ENCODE measurements around the gene AEN. TPM values are rescaled to one million over a fixed set of nuclear protein-coding genes. Genes with fewer than 3 reads are reported as not detected.
"Not testable (repeated sequence)": the region's sequence is repeated elsewhere in the genome, so short reads cannot be mapped to it uniquely, and the experiment has no call there.

Gene AEN
- total RNA-seq, 2 donors from 2014 or later = 12.2 to 24.3 TPM

DNA sequence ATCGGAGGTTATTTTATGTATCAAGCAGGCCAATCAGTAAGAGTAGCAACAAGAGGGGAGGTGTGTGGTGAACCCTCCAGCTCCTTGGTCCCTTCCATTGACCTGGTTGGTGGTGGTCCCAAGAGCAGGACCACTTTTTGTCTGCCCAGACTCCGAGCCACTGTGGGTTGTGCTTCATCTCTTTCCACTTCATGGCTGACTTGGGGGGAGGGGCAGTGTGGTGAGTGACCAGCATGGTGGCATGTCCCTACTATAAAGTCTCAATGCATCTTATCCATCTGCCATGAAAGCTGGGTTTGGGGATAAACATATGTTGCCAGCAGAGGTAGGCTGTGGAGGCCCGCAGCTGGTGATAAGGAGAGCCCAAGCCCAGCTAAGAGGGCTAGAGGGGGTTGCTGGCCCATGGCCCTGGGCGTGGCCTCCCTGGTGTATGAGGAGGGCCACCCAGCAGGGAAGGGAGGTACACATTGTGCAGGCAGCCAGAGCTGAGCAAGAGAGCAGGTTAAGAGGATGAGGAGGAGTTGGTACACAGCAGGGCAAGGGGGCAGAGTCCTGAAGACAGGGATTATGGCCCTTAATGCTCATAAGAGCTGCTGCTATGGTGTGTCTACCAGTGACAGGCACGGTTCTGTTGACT is 7.0 kb downstream of the AEN start:
- DNase-seq (ENCODE audit: low spot score) = peak; percentile 43
- intact Hi-C loops (cut with DNase I) = no loop called here

DNA sequence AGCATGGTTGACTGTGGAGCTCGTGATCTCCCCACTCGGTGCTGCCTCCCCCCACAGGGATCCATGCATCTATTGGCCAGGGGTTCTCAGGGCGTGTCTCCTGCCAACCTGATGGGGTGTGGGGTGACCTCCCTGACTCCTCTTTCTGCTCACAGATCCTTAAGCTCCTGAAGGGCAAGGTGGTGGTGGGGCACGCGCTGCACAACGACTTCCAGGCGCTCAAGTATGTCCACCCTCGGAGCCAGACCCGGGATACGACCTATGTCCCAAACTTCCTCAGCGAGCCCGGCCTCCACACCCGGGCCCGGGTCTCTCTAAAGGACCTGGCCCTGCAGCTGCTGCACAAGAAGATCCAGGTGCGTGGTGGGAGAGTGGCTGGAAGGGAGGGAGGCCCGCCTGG is 7.9 kb downstream of the AEN start:
- intact Hi-C loops (cut with DNase I) = no loop called here
- peak; percentile 60 for DNase-seq (ENCODE audit: low spot score)

DNA sequence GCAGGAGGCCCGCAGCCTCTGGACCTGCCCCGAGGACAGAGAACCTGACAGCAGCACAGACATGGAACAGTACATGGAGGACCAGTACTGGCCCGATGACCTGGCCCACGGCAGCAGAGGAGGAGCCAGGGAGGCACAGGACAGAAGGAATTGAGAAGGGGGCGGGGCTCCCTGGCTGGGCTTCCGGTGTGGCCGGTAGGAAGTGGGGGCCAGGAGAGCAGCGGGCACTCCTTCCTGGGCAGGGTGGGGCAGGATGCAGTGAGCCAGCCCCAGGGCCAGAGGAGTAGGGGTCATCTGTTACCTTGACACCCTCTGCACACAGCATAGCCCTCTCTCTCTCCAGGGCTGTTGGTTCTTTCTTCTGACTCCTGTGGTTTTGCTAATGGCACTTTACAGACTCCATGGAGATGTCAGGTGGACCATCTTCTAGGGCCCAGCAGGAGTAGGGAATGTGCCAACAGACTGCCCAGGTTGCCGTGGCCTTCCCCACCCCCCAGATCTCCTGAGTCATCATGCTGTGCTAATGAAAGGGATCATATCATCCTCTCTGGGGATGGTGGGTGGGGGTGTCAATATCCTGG is 9.1 kb downstream of the AEN start:
- peak; percentile 83 for DNase-seq (ENCODE audit: low spot score)
- intact Hi-C loops (cut with DNase I) = no loop called here

DNA sequence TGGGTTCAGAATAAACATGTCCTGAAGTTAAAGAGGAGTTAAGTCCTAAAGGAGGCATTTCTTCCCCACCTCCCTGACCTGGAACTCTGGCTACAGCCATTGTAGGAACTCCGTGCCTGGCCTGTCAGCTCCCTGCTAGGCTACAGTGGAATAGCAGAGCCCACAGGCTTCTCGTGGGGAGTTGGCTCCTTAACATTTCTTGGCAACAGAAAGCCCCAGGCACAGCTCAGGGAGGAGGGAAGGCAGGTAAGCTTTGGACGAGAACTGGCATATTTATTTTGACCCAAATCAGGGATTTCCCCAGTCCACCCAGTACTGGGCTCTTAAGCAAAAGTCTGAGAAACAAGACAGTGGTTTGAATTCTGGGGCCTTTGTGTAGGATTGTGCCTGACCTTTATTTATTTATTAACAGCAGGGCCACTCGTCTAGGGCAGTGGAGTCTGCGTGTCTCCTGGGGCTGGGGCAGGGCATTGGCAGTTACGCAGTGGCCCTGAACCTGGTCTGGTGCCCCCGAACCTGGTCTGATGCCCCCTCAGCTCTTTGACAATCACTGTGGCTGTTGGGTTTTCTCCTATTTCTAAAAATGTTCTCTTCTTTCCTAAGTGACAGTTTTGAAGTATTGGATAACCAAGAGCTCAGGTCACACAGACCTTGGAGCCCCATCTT is 9.8 kb downstream of the AEN start:
- intact Hi-C loops (cut with DNase I) = no loop called here
- DNase-seq (ENCODE audit: low spot score) = peak; percentile 31

- intact Hi-C loops (cut with DNase I) = no loop called here
- DNase-seq (ENCODE audit: low spot score) = peak; percentile 55
These were observed 10.4 kb downstream of the AEN start for GRCh38 chr15:88631464-88632028.

DNA sequence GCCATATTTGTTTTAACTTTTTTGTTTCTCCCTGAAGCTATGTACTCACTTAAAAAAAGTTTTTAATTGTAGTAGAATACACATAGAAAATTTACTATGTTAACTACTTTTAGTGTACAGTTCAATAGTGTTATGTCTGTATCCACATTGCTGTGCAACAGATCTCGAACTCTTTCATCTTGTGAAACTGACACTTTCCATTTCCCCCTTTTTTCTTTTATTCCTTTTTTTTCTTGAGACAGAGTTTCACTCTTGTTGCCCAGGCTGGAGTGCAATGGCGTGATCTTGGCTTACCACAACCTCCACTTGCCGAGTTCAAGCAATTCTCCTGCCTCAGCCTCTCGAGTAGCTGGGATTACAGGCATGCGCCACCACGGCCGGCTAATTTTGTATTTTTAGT is 11.7 kb downstream of the AEN start:
- DNase-seq (ENCODE audit: low spot score); intact Hi-C loops (cut with DNase I): not testable (repeated sequence)

- DNase-seq (ENCODE audit: low spot score) = no peak
- intact Hi-C loops (cut with DNase I) = no loop called here
These were observed 13.3 kb downstream of the AEN start for GRCh38 chr15:88634449-88634848.

- intact Hi-C loops (cut with DNase I) = no loop called here
- no peak for DNase-seq (ENCODE audit: low spot score)
These were observed 14.2 kb downstream of the AEN start for GRCh38 chr15:88635318-88635717.

DNA sequence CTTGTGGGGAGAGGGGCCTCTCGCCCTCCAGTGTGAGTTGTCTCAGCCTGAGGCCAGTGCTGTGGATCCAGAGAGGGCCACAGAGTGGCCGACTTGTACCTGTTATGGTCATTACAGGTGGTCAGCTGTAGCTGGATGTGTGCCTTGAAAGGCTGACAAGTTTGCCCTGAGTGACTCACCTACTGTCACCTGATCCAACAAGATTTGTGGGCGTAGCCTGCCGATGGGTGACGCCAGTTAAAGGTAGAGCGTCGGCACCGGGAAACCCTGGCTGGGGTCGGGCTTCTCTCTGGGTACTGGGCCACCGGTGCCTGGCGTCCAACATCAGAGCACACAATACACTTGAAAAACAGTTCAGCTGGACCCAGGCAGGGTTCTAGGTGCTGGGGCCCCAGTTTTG is 14.9 kb downstream of the AEN start:
- intact Hi-C loops (cut with DNase I) = no loop called here
- DNase-seq (ENCODE audit: low spot score) = no peak

- intact Hi-C loops (cut with DNase I) = no loop called here
- no peak for DNase-seq (ENCODE audit: low spot score)
These were observed 15.5 kb downstream of the AEN start for GRCh38 chr15:88636654-88637053.

DNA sequence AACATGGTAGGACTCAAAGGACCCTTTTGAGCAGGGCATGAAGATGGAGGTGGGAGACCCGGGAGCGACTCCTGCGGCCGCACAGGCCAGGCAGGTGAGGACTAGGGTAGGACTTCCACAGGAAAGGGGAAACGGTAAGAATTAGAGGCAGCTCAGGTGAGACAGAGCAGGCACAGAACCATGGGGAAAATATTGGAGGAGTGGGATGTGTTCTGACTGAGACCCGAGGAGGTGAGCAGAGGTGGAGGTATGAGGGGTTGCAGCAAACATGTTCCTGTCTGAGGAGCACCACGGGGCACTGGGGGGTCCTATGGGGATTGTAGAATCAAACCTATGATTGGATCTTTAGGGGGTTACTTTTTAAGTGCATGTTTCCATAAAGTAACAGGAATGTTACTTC is 16.3 kb downstream of the AEN start:
- intact Hi-C loops (cut with DNase I) = no loop called here
- DNase-seq (ENCODE audit: low spot score) = no peak

DNA sequence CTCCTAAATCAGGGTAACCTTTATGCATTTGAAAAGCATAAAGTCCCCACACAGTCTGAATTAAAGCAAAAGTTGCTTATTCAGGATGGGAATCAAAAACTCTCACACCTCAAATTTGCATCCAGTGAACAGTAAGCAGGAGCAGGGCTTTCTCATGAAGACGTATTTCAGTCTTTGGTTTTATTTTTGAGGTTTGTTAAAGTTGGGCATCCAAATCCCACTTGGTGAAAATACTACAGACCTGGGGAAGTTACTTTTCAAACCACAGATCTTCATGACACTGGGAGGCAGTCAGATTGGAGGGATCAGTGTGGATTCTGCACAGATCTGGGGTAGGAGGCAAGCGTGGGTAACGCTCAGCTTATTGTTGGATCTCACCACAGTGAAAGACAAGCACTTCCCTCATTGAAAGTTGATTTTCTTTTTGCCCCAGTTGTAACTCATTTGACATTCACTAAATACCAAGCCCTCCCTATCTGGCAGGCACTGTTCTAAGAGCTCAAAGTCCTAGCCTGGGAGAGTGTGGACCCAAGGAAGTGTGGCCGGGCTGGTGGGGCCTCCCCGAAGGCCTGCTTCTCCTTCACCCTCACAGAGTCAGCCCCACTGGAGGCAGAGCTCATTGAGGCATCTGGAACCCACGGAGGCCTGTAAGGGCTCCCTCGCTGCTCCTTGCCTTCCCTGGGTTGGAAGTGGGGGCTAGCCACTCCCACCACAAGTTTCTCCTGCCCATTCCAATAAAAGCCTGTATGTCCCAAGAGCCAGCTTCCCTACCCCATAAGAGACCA is 16.9 kb downstream of the AEN start:
- intact Hi-C loops (cut with DNase I) = no loop called here
- peak; percentile 77 for DNase-seq (ENCODE audit: low spot score)

GRCh38 chr15:88638626-88639372 is 17.7 kb downstream of the AEN start, which contains the start of gene ISG20:
ISG20 (plus strand) TSS chr15:88639016; CDS start chr15:88639367, 351 bp downstream.
- peak; percentile 97 for DNase-seq (ENCODE audit: low spot score)

DNA sequence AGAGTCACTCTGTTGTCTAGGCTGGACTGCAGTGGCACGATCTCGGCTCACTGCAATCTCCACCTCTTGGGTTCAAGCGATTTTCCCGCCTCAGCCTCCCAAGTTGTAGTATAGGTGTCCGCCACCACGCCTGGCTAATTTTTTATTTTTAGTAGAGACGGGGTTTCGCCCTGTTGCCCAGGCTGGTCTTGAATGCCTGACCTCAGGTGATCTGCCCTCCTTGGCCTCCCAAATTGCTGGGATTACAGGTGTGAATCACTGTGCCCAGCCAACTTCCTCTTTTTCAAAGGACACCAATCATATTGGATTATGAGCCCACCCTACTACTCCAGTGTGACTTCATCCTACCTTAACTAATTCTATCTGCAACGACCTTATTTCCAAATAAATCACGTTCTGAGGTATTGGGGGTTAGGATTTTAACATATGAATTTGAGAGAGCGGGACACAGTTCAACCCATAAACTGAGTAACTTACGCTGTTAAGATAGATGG is 20.9 kb downstream of the AEN start:
- intact Hi-C loops (cut with DNase I) = no loop called here
- peak; percentile 56 for DNase-seq (ENCODE audit: low spot score)

More at GRCh38 chr15:88638626-88639372, 17.7 kb downstream of the AEN start, which contains the start of gene ISG20:
- intact Hi-C loops (cut with DNase I) = no loop called here

DNA sequence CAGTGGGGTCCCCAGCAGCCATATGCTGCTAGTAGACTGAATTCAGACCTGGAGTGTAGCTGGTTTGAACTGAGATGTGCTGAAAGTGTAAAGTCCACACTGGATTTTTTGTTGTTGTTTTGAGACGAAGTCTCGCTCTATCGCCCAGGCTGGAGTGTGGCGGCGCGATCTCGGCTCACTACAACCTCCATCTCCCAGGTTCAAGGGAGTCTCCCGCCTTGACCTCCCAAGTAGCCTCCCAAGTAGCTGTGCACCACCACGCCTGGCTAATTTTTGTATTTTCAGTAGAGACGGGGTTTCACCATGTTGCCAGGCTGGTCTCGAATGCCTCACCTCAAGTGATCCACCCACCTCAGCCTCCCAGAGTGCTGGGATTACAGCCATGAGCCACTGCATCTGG is 21.4 kb downstream of the AEN start:
- intact Hi-C loops (cut with DNase I) = not testable (repeated sequence)
- peak; percentile 52 for DNase-seq (ENCODE audit: low spot score)

DNA sequence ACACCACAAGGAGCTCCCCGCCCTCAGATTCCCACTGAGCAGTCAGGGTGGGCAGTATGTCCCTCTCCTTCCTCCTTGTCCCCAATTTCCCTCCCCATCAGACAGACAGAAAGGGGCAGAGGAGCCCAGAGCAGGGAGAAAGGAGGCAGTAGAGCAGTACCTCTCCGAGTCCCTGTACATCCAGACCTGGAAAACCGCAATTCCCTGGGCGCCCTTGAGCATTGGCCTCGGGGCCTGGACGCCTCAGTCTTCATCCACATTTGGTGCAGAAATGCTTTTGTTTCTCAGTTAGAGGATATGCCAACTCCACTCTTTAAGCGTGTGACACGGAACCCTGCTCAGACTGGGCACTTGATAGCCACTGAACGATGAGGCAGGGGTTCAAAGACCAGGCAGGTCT is 23.6 kb downstream of the AEN start:
- peak; percentile 71 for DNase-seq (ENCODE audit: low spot score)
- intact Hi-C loops (cut with DNase I) = no loop called here

DNA sequence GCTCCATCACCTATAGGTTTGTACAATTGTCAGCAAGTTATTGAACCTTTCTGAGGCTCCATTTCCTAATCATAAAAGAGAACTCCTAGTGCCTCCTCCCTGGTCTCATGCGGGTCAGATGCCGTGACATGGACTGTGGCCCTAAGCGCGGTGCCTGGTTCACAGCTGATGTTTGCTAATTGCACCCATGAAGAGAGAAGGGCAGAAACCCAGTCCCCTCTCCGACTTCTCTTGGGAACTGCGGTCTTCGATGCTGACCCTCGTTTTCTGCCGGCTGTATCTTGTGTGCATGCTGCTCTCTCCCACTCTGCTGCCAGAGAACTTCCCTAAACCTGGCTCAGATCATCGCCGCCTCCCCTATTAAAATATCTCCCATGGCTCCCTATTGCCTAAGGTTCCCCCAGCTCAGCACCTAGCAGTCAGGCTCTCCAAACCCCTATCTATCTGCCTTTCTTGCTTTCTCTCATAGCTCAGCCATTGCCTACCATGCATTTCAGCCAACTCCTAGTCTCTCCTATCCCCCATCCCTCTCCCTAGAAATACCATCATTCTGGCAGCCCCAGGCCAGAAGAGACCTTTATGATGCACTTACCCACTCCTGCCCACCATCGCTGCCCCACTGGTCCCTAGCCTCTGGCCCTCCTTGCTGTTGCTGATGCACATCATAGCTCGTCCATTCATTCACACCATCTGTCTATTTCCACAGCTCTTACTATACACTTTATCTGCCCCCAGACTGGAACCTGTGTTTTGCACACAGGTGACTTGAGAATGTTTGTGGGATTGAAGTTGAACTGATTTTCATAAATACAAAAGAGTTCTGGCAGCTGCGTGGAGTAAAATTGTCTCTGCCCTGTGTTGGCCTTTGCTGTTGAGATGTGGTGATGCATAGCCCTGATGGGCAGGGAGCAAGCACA is 24.3 kb downstream of the AEN start:
- intact Hi-C loops (cut with DNase I) = no loop called here
- peak; percentile 73 for DNase-seq (ENCODE audit: low spot score)

DNA sequence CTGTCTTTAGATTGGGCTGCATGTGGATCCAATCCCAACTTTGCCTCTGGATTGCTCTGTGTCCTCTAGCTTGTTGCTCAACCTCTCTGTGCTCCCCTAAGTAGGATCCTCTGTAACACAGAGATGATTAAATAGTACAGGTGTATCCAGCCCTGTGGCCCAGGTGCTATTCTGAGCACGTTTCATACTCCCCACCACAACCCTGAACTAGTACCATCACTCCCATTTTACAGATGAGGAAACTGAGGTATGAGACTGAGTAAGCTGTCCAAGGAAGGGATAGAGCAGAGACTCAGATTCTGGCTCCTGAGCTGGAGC is 24.9 kb downstream of the AEN start:
- no peak for DNase-seq (ENCODE audit: low spot score)
- intact Hi-C loops (cut with DNase I) = no loop called here

All from posterior vena cava (tissue), 2 donors.